SH-SY5Y (cell line): Measurements from ENCODE around the gene DEAF1.

Experiments used
- GATA2 ChIP-seq: IDR thresholded peaks from 2 replicates; pipeline ENCODE4 v1.6.1; 2011; ENCODE audit warnings: mild to moderate bottlenecking, low read depth, low read length
- GATA3 ChIP-seq: IDR thresholded peaks from 2 replicates; pipeline ENCODE4 v1.6.1; 2011; ENCODE audit warnings: low read depth, mild to moderate bottlenecking, low read length, moderate library complexity

GRCh38 chr11:608791-609251 is 86.2 kb downstream of the DEAF1 start:
- TF ChIP-seq GATA2 (no peak), GATA3 (no peak)
